Measurements from ENCODE around the gene MRPL28.
"Not testable (repeated sequence)": the region's sequence is repeated elsewhere in the genome, so short reads cannot be mapped to it uniquely, and the experiment has no call there.

Gene MRPL28

DNA sequence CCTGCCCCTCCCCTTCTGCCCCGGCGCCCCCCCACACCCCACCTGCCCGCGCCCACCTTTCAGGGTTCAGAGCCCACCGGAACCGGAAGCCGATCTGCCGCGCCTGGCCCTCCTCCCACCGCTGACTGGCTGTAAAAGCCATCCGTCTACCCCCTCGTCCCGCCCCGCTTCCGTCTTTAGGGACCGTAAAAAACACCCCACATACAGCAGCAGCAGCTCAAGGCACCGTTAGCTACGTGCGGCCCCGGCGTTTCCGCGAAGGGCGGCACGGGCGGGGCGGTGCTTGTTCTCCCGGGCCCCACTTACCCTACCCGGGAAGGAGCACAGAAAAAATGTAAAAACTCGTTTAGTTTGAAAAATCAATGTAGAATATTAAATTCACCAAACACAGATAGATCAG lies at the start of gene MRPL28:
Gene MRPL28, minus strand, starts transcription at position 96 of the 400 bp plus-strand sequence. CDS start 320 bp downstream, outside the sequence.
- peak within 1 kb of the TSS; percentile 89 for H3K27ac Mint-ChIP-seq
- no peaks in the 10 kb centered on the region for H3K27me3 Mint-ChIP-seq
- DNase-seq (peak; percentile 95), ATAC-seq (peak; percentile 98)
- peaks cover 11% of the 10 kb centered on the region for H3K36me3 Mint-ChIP-seq (ENCODE audit: low read depth)
- peak within 1 kb of the TSS; percentile 81 for H3K4me3 Mint-ChIP-seq
- no peaks in the 10 kb centered on the region for H3K9me3 Mint-ChIP-seq
- peaks cover 12% of the 10 kb centered on the region for H3K4me1 Mint-ChIP-seq

DNA sequence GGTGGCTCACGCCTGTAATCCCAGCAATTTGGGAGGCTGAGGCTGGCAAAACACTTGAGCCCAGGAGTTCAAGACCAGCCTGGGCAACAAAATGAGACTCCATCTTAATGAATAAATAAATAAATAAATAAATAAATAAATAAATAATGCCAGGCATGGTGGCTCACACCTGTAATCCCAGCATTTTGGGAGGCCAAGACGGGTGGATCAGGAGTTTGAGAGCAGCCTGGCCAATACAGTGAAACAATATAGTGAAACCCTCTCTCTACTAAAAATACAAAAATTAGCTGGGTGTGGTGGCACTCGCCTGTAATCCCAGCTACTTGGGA lies 44.8 kb upstream of the MRPL28 start:
- not testable (repeated sequence) for ATAC-seq, DNase-seq, H3K9me3 Mint-ChIP-seq

DNA sequence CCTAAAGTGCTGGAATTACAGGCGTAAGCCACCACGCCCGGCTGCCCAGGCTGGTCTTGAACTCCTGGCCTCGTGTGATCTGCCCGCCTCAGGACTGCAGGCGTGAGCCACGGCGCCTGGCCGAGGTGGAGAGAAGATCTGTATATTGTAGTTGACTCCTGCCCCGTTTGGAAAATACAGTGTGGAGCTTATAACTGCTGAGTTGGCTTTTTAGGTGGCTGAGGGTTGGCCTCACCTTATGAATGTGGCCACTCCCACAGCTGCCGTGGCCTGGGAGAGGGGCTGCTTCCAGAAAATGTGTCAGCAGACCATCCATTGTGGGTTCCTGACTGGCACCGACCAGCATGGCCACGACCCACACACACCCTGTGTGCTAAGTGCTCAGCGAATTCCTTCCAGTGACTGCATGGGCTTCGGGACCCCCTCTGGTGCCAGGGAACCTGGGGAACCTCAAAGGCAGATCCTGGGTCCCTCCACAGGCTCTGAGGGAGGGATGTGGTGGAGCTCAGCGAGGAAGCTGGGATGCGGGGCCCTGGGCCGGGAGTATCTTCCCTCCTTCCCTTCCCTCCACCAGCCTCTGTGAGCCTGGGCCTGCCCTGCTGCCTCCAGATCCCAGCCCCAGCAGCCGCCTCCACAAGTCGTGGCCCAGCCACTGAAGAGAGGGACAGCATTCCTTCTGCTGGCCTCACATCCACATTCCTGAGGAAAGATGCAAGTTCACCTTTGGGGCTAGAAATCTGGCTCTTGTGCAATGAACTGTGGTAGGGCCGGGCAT lies 44.2 kb upstream of the MRPL28 start:
- no peak overlapping the region for H3K4me3 Mint-ChIP-seq
- DNase-seq (no peak), ATAC-seq (no peak)
- no peaks in the 10 kb centered on the region for H3K36me3 Mint-ChIP-seq (ENCODE audit: low read depth)
- no peaks in the 10 kb centered on the region for H3K4me1 Mint-ChIP-seq
- no peaks in the 10 kb centered on the region for H3K27me3 Mint-ChIP-seq
- no peaks in the 10 kb centered on the region for H3K9me3 Mint-ChIP-seq
- no peak overlapping the region for H3K27ac Mint-ChIP-seq

More for the DNA sequence above, 44.8 kb upstream of the MRPL28 start:
- H3K27ac Mint-ChIP-seq; H3K4me1 Mint-ChIP-seq; H3K4me3 Mint-ChIP-seq; H3K36me3 Mint-ChIP-seq (ENCODE audit: low read depth); H3K27me3 Mint-ChIP-seq: not testable (repeated sequence)

DNA sequence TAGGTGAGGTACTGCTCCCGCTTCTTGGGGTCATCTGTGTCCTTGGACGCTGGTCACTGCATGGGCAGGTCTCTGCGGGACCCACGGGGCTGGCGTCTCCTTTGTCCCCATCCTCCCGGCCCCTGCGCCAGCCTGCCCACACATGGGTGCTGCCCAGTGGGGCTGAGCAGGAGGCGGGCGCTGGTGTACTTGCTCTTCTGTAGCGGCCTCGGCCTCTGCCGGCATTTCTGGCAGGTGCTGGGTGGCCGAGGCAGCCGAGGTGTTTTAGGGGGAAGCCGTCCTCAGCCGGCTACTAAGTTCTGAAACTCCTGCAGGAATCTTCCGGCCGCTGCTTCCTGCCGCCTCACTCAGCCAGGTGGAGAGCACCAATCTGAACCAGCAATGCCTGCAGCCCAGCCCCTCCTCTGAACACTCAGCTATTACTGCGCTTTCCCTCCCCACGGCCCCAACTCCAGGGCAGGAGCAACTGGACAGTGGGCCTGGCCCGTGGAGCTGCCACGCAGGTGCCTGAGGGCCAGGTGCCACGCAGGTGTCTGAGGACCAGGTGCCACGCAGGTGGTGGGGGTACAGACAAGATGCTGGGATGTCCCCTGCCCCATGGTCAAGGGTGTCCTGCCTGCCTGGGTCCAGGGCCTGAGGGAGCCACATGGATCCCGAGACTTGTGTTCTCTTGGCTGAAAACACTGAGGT lies 41.4 kb upstream of the MRPL28 start:
- Mint-ChIP-seq H3K36me3 (ENCODE audit: low read depth) (no peaks in the 10 kb centered on the region), H3K4me3 (no peak overlapping the region), H3K27ac (no peak overlapping the region), H3K27me3 (no peaks in the 10 kb centered on the region), H3K4me1 (no peaks in the 10 kb centered on the region), H3K9me3 (no peaks in the 10 kb centered on the region)
- ATAC-seq: no peak
- no peak for DNase-seq

DNA sequence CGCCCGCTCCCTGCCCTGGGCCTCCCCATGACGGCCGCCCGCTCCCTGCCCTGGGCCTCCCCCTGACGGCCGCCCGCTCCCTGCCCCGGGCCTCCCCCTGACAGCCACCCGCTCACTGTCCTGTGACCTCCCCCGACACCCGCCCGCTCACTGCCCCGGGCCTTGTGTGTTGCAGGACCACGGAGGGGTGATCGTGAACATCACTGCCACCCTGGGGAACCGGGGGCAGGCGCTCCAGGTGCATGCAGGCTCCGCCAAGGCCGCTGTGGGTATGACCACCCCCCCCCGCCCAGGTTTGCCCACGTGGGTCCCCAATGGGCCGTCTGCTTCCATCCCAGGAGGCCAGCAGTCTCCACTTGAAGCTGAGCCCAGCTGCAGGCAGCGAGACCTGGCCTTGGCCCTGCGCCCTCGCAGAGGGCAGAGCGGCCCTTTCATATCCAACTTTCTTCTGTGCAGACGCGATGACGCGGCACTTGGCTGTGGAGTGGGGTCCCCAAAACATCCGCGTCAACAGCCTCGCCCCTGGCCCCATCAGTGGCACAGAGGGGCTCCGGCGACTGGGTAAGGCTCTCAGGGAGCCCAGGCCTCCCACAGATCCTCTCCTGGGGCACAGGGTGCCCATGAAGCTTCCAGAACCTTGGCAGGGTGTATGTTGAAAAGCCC lies 40.3 kb upstream of the MRPL28 start:
- no peak for DNase-seq
- no peaks in the 10 kb centered on the region for H3K27me3 Mint-ChIP-seq
- H3K9me3 Mint-ChIP-seq: no peaks in the 10 kb centered on the region
- ATAC-seq: no peak
- no peak overlapping the region for H3K4me3 Mint-ChIP-seq
- H3K4me1 Mint-ChIP-seq: no peaks in the 10 kb centered on the region
- no peaks in the 10 kb centered on the region for H3K36me3 Mint-ChIP-seq (ENCODE audit: low read depth)
- H3K27ac Mint-ChIP-seq: no peak overlapping the region

DNA sequence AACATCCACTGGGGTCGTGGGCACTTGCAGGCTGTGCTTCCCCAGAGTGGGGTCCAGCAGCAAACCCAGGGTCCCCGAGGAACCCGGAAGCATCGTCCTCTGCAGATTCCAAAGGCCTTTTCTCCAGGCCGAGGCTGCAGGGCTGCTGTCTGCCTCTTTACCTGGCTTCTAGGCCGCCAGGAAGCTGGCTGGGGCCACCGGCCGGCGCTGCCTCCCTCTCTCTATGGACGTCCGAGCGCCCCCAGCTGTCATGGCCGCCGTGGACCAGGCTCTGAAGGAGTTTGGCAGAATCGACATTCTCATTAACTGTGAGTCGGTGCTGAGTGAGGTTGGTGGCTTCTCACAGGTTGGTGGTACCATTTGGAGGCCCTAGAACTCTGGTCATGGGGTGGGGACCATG lies 36.9 kb upstream of the MRPL28 start:
- H3K9me3 Mint-ChIP-seq: no peaks in the 10 kb centered on the region
- no peak overlapping the region for H3K4me3 Mint-ChIP-seq

DNA sequence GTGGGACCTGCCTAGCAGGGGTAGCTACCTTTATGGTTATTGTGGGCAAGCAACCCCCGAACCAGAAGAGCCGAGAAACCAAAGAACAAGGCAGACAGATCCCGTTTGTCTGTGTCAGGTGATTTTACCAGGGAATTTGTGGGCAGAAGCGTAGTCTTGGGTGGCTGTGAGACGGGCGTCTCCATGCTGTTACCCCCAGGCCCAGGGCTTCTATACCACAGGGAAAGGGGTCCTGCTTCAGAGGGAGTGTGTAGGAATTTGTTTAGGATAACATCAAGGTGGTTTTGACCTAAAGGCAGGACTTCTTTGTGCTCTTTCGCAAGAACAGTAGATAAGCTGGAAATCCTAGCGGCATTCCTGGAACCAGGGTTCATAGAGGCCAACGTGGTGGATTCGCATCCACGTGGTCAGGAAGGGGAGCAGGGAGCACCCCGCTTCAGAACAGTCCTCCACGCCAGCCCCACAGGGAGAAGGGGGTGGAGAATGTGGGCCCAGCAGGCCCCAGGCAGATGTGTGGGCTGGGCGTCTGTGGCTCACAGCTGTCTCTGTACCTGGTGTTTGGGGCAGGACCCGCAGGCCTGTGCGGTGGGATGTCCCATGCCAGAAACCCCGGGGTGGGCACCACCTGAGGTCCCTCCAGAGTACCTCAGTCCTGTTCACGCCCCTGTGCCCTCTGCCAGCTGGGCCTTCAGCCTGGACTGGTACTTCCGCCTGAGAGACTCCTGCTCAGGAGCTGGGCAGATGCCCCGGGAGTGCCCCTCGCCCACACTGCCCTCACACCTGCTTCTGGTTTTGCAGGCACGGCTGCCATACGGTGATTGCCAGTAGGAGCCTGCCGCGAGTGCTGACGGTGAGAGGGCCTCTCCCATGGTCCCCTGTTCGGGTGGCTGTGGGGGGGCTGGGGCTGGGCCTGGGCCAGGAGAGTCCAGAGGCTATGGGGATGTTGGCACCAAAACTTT lies 35.5 kb upstream of the MRPL28 start:
- Mint-ChIP-seq H3K9me3 (no peaks in the 10 kb centered on the region), H3K4me3 (no peak overlapping the region), H3K27me3 (no peaks in the 10 kb centered on the region), H3K27ac (no peak overlapping the region), H3K4me1 (peaks cover 7% of the 10 kb centered on the region), H3K36me3 (ENCODE audit: low read depth) (no peaks in the 10 kb centered on the region)
- ATAC-seq (no peak), DNase-seq (no peak)

More for the DNA sequence above, 36.9 kb upstream of the MRPL28 start:
- Mint-ChIP-seq H3K27me3 (no peaks in the 10 kb centered on the region), H3K4me1 (peaks cover 7% of the 10 kb centered on the region), H3K27ac (no peak overlapping the region), H3K36me3 (ENCODE audit: low read depth) (no peaks in the 10 kb centered on the region)
- ATAC-seq: no peak
- DNase-seq: no peak

DNA sequence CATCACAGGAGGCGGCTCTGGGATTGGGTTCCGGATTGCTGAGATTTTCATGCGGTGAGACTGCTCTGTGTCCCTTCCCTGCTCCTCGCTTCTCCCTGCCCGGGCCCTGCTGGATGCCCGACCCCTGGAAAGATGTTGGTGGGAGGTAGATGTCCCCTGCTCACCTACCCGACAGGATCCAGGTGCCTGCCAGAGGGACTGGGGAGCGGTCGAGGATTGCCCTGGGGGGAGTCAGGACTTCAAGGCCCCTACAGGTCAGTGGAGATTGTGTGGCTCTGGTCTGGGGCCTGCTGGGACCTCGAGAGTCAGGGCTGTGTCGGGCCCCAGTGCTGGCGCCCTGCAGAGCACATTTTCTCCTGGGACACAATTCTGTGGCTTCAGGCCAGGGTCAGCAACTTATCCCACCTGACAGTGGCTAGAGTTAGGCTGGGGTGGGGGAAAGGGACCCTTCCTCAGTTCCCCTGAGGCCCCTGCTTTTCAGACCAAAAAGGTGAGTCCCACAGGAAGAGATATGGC lies 34.7 kb upstream of the MRPL28 start:
- no peaks in the 10 kb centered on the region for H3K9me3 Mint-ChIP-seq
- ATAC-seq (no peak), DNase-seq (no peak)
- no peaks in the 10 kb centered on the region for H3K36me3 Mint-ChIP-seq (ENCODE audit: low read depth)
- H3K27me3 Mint-ChIP-seq: no peaks in the 10 kb centered on the region
- H3K4me1 Mint-ChIP-seq: peaks cover 14% of the 10 kb centered on the region
- H3K27ac Mint-ChIP-seq: no peak overlapping the region
- no peak overlapping the region for H3K4me3 Mint-ChIP-seq

DNA sequence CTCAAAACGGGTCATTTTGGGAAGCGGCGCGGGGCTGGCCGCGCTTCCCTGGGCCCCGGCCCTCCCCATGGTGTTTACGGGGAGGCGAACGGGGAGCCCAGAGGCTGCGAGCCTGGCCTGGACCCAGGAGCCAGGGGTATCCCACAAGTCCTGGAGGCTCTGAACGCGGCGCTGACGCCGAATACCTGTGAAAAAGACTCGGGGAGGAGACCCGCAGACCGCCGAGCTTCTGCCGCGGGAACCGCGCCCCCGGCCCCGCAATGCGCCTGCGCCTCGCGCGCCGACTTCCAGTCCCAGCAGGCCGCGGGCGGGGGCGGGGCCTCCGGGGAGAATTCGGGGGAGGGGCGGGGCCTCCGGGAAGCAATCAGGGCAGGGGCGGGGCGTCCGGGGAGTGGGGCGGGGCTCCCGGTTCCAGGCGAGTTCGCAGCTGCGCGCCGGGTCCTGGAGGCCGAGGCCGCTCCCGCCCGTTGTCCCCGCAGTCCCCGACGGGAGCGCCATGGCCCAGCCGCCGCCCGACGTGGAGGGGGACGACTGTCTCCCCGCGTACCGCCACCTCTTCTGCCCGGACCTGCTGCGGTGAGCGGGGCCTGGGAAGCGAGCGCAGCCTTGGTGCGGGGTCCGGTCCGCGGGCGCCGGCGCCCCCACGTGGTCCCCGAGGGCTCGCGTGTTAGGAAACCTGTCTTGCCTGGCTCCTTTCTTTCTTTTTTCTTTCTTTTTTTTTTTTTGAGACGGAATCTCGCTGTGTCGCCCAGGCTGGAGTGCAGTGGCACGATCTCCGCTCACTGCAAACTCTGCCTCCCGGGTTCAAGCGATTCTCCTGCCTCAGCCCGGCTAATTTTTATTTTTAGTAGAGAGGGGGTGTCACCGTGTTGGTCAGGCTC lies 31.4 kb upstream of the MRPL28 start, which contains the start of gene DECR2:
Gene DECR2, plus strand, starts transcription at position 418 of the 881 bp plus-strand sequence. Its CDS starts 79 bp downstream, at position 497.
- Mint-ChIP-seq H3K27ac (peak within 1 kb of the TSS; percentile 69), H3K9me3 (no peaks in the 10 kb centered on the region), H3K27me3 (peaks cover 1% of the 10 kb centered on the region), H3K4me1 (peaks cover 24% of the 10 kb centered on the region), H3K4me3 (peak within 1 kb of the TSS; percentile 82), H3K36me3 (ENCODE audit: low read depth) (no peaks in the 10 kb centered on the region)
- ATAC-seq (peak; percentile 81), DNase-seq (peak; percentile 99)

DNA sequence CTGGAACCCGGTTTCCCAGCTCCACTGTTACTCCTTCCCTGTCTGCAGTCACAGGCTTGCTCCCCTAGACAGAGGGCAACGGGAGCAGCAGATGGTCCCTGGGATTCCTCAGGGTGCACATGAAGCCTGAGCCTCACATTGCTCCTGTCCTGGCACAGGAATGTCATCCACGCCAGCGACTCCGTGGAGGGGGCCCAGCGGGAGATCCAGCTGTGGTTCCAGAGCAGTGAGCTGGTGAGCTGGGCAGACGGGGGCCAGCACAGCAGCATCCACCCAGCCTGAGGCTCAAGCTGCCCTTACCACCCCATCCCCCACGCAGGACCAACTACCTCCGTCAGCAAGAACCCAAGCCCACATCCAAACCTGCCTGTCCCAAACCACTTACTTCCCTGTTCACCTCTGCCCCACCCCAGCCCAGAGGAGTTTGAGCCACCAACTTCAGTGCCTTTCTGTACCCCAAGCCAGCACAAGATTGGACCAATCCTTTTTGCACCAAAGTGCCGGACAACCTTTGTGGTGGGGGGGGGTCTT lies 29.8 kb upstream of the MRPL28 start:
- Mint-ChIP-seq H3K36me3 (ENCODE audit: low read depth) (no peaks in the 10 kb centered on the region), H3K4me3 (peak overlapping the region; percentile 82), H3K4me1 (peaks cover 30% of the 10 kb centered on the region), H3K9me3 (no peaks in the 10 kb centered on the region), H3K27ac (peak overlapping the region; percentile 69), H3K27me3 (peaks cover 10% of the 10 kb centered on the region)
- DNase-seq: no peak
- no peak for ATAC-seq

DNA sequence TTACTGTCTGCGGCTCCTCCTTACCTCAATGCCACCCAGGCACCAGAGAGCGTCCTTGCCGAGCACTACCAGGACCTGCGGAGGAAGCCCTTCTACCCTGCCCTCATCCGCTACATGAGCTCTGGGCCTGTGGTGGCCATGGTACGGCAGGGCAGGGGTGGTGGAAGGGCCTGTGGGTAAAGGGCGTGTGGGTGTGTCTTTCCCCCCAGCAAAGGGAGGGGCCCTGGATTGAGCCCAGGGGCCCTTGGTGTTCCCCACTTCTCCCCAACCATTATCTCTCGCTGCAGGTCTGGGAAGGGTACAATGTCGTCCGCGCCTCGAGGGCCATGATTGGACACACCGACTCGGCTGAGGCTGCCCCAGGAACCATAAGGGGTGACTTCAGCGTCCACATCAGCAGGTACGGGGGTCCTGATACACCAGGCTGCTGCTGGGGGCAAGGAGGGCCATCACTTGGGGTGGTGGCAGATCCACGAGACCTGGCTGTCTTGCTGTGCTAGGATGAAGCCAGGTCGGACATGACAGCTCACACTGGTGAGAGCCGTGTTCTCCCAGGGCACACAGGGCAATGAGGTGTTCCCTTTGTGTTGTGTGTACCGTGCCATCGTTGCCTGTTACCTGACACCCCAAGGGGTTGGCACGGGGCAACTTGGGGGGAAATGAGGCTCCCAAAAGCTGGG lies 29.1 kb upstream of the MRPL28 start:
- no peak overlapping the region for H3K27ac Mint-ChIP-seq
- peaks cover 10% of the 10 kb centered on the region for H3K27me3 Mint-ChIP-seq
- no peak for DNase-seq

DNA sequence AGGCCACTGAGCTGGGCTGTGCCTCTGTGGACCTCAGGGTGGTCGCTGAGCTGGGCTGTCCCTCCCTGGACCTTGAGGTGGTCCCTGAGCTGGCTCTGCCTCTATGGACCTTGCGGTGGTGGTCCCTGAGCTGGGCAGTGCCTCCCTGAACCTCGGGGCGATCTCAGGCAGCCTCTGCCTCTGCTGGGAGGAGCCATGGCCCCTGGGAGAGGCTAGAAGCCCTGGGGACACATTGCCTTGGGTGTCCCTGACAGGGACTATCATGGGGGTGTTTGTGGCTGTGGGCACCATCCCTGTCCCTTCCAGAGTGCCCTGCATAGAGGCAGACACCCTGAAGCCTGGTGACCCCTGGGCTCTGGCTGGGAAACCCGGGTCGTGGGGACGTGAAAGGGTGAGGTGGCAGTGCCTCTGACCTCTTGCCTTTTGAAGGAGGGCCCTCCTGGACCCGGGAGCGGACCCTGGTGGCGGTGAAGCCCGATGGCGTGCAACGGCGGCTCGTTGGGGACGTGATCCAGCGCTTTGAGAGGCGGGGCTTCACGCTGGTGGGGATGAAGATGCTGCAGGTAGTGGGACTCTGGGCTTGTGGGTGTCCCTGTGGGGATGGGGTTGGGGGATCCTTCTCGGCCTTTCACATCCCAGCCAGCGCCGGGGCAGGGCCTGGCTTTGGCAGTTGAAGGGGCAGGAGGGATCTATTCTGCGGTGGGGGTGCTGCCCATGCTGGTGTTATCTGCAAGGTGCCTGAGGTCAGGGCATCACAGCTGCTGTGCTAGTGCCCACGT lies 28.4 kb upstream of the MRPL28 start:
- H3K4me3 Mint-ChIP-seq: peak overlapping the region; percentile 54
- no peak overlapping the region for H3K27ac Mint-ChIP-seq
- H3K4me1 Mint-ChIP-seq: peaks cover 30% of the 10 kb centered on the region
- no peaks in the 10 kb centered on the region for H3K9me3 Mint-ChIP-seq
- no peaks in the 10 kb centered on the region for H3K36me3 Mint-ChIP-seq (ENCODE audit: low read depth)
- DNase-seq (no peak), ATAC-seq (no peak)
- H3K27me3 Mint-ChIP-seq: peaks cover 10% of the 10 kb centered on the region

More for the DNA sequence above, 29.1 kb upstream of the MRPL28 start:
- no peak for ATAC-seq
- Mint-ChIP-seq H3K36me3 (ENCODE audit: low read depth) (no peaks in the 10 kb centered on the region), H3K4me3 (peak overlapping the region; percentile 26), H3K4me1 (peaks cover 30% of the 10 kb centered on the region), H3K9me3 (no peaks in the 10 kb centered on the region)

All from activated naive CD8-positive, alpha-beta T cell treated with anti-CD3 and anti-CD28 coated beads, Interleukin-2, amount 50 U/mL, for 24 hours (primary cell).